ENCODE data around the gene RASAL2. TPM values are rescaled to one million over a fixed set of nuclear protein-coding genes. Genes with fewer than 3 reads are reported as not detected.

RASAL2 gene
- total and polyA plus RNA-seq, 2 experiments from 2014 or later: 16.0 to 42.2 TPM

DNA sequence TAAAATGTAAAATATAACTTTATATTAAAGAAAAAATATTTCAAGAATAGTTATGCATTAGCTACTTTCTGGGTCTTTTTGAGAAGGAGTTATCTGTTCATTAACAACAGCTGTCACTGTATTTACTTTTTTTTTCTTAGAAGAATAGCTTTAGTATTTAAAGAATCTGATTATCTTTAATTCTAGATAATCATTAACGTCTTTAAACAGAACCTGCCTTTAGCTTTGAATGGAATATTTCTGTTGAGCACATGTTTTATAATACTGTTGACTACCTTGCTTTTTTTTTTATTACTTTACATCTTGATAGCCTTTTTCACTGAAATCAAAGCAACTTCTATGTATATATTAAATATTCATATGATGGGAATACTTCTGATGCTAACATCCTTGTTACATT lies 270.9 kb downstream of the RASAL2 start:
- H3K36me3 ChIP-seq (ENCODE audit: insufficient read depth): no peaks in the 10 kb centered on the region
- DNase-seq (ENCODE audit: low spot score) (no peak), ATAC-seq (no peak)
- no peak overlapping the region for H3K4me3 ChIP-seq
- no peaks in the 10 kb centered on the region for H3K27me3 ChIP-seq (ENCODE audit: insufficient read depth)
- H3K4me1 ChIP-seq (ENCODE audit: insufficient read depth): no peaks in the 10 kb centered on the region
- H4K20me1 ChIP-seq (replicated peaks; ENCODE audit: insufficient read depth): peaks cover 3% of the 10 kb centered on the region; the same call in 1 of the 2 replicates
- no peak overlapping the region for H3K27ac ChIP-seq (ENCODE audit: low read depth)
- Mint-ChIP-seq H3K4me3 (no peak overlapping the region), H3K36me3 (ENCODE audit: low read depth) (peaks cover 17% of the 10 kb centered on the region; the same call in 2 of the 3 replicates), H3K27ac (no peak overlapping the region), H3K27me3 (ENCODE audit: insufficient read depth, low read depth, poor library complexity) (no peaks in the 10 kb centered on the region), H3K9me3 (peaks cover 17% of the 10 kb centered on the region; the same call in 2 of the 3 replicates), H3K4me1 (peaks cover 3% of the 10 kb centered on the region; the same call in 2 of the 3 replicates)
- H2AFZ ChIP-seq: no peak overlapping the region
- TF ChIP-seq ZNF114 (CRISPR knock-in tag; IDR thresholded peaks at IDR 0.05) (no peak), NANOG (IDR thresholded peaks at IDR 0.05; ENCODE audit: borderline replicate concordance) (no peak), JUNB (IDR thresholded peaks at IDR 0.05; ENCODE audit: unreplicated experiment) (no peak), POLR2AphosphoS5 (IDR thresholded peaks at IDR 0.05; ENCODE audit: low read depth) (no peak), ZNF331 (CRISPR knock-in tag; IDR thresholded peaks at IDR 0.05; ENCODE audit: low read depth) (no peak), EZH2phosphoT487 (IDR thresholded peaks at IDR 0.05; ENCODE audit: unreplicated experiment) (no peak)
- TF ChIP-seq, protein P1, sequence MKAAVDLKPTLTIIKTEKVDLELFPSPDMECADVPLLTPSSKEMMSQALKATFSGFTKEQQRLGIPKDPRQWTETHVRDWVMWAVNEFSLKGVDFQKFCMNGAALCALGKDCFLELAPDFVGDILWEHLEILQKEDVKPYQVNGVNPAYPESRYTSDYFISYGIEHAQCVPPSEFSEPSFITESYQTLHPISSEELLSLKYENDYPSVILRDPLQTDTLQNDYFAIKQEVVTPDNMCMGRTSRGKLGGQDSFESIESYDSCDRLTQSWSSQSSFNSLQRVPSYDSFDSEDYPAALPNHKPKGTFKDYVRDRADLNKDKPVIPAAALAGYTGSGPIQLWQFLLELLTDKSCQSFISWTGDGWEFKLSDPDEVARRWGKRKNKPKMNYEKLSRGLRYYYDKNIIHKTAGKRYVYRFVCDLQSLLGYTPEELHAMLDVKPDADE (IDR thresholded peaks at IDR 0.05): no peak
- H3K79me2 ChIP-seq (replicated peaks; ENCODE audit: insufficient read depth): peaks cover 47% of the 10 kb centered on the region
- no peaks in the 10 kb centered on the region for H3K9me2 ChIP-seq (ENCODE audit: insufficient read depth)
- no peak overlapping the region for H3K4me2 ChIP-seq
- H3F3A ChIP-seq (replicated peaks; ENCODE audit: low read depth): no peaks in the 10 kb centered on the region

DNA sequence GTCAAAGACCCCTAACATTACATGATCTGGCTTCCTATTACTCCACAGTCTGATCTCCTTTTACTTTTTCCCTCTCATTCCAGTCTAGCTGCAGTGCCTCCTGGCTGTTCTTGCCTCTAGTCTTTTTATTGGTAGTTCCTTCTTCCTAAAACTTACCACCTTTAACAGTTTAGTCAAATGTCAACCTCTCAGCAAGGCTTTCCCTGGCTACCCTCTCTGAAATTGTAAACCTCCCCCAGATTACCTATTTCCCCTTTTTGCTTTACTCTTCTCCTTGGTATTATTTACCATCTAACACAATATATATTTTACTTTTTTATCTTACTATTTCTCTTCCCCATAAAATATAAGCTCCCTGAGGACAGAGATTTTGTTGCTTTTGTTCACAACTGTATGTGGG lies 273.2 kb downstream of the RASAL2 start:
- Histone ChIP-seq H3K4me3 (no peak overlapping the region), H3K4me1 (ENCODE audit: insufficient read depth) (peaks cover 23% of the 10 kb centered on the region), H3K36me3 (ENCODE audit: insufficient read depth) (no peaks in the 10 kb centered on the region), H3K27ac (ENCODE audit: low read depth) (no peak overlapping the region), H3K9me2 (ENCODE audit: insufficient read depth) (no peaks in the 10 kb centered on the region), H3K79me2 (replicated peaks; ENCODE audit: insufficient read depth) (peaks cover 29% of the 10 kb centered on the region), H2AFZ (no peak overlapping the region), H4K20me1 (replicated peaks; ENCODE audit: insufficient read depth) (peaks cover 3% of the 10 kb centered on the region; the same call in 1 of the 2 replicates), H3F3A (replicated peaks; ENCODE audit: low read depth) (no peaks in the 10 kb centered on the region), H3K4me2 (no peak overlapping the region), H3K27me3 (ENCODE audit: insufficient read depth) (no peaks in the 10 kb centered on the region)
- DNase-seq (ENCODE audit: low spot score): no peak
- TF ChIP-seq ZNF114 (CRISPR knock-in tag; IDR thresholded peaks at IDR 0.05) (no peak), NANOG (IDR thresholded peaks at IDR 0.05; ENCODE audit: borderline replicate concordance) (no peak), EZH2 (IDR thresholded peaks at IDR 0.05; ENCODE audit: low read depth, unreplicated experiment) (no peak), ZNF331 (CRISPR knock-in tag; IDR thresholded peaks at IDR 0.05; ENCODE audit: low read depth) (no peak), JUNB (IDR thresholded peaks at IDR 0.05; ENCODE audit: unreplicated experiment) (no peak), EZH2phosphoT487 (IDR thresholded peaks at IDR 0.05; ENCODE audit: unreplicated experiment) (no peak)
- TF ChIP-seq, protein P2, sequence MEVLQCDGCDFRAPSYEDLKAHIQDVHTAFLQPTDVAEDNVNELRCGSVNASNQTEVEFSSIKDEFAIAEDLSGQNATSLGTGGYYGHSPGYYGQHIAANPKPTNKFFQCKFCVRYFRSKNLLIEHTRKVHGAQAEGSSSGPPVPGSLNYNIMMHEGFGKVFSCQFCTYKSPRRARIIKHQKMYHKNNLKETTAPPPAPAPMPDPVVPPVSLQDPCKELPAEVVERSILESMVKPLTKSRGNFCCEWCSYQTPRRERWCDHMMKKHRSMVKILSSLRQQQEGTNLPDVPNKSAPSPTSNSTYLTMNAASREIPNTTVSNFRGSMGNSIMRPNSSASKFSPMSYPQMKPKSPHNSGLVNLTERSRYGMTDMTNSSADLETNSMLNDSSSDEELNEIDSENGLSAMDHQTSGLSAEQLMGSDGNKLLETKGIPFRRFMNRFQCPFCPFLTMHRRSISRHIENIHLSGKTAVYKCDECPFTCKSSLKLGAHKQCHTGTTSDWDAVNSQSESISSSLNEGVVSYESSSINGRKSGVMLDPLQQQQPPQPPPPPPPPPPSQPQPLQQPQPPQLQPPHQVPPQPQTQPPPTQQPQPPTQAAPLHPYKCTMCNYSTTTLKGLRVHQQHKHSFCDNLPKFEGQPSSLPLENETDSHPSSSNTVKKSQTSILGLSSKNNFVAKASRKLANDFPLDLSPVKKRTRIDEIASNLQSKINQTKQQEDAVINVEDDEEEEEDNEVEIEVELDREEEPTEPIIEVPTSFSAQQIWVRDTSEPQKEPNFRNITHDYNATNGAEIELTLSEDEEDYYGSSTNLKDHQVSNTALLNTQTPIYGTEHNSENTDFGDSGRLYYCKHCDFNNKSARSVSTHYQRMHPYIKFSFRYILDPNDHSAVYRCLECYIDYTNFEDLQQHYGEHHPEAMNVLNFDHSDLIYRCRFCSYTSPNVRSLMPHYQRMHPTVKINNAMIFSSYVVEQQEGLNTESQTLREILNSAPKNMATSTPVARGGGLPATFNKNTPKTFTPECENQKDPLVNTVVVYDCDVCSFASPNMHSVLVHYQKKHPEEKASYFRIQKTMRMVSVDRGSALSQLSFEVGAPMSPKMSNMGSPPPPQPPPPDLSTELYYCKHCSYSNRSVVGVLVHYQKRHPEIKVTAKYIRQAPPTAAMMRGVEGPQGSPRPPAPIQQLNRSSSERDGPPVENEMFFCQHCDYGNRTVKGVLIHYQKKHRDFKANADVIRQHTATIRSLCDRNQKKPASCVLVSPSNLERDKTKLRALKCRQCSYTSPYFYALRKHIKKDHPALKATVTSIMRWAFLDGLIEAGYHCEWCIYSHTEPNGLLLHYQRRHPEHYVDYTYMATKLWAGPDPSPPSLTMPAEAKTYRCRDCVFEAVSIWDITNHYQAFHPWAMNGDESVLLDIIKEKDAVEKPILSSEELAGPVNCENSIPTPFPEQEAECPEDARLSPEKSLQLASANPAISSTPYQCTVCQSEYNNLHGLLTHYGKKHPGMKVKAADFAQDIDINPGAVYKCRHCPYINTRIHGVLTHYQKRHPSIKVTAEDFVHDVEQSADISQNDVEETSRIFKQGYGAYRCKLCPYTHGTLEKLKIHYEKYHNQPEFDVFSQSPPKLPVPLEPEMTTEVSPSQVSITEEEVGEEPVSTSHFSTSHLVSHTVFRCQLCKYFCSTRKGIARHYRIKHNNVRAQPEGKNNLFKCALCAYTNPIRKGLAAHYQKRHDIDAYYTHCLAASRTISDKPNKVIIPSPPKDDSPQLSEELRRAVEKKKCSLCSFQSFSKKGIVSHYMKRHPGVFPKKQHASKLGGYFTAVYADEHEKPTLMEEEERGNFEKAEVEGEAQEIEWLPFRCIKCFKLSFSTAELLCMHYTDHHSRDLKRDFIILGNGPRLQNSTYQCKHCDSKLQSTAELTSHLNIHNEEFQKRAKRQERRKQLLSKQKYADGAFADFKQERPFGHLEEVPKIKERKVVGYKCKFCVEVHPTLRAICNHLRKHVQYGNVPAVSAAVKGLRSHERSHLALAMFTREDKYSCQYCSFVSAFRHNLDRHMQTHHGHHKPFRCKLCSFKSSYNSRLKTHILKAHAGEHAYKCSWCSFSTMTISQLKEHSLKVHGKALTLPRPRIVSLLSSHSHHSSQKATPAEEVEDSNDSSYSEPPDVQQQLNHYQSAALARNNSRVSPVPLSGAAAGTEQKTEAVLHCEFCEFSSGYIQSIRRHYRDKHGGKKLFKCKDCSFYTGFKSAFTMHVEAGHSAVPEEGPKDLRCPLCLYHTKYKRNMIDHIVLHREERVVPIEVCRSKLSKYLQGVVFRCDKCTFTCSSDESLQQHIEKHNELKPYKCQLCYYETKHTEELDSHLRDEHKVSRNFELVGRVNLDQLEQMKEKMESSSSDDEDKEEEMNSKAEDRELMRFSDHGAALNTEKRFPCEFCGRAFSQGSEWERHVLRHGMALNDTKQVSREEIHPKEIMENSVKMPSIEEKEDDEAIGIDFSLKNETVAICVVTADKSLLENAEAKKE (CRISPR knock-in tag; IDR thresholded peaks at IDR 0.05): no peak
- TF ChIP-seq, protein P3, sequence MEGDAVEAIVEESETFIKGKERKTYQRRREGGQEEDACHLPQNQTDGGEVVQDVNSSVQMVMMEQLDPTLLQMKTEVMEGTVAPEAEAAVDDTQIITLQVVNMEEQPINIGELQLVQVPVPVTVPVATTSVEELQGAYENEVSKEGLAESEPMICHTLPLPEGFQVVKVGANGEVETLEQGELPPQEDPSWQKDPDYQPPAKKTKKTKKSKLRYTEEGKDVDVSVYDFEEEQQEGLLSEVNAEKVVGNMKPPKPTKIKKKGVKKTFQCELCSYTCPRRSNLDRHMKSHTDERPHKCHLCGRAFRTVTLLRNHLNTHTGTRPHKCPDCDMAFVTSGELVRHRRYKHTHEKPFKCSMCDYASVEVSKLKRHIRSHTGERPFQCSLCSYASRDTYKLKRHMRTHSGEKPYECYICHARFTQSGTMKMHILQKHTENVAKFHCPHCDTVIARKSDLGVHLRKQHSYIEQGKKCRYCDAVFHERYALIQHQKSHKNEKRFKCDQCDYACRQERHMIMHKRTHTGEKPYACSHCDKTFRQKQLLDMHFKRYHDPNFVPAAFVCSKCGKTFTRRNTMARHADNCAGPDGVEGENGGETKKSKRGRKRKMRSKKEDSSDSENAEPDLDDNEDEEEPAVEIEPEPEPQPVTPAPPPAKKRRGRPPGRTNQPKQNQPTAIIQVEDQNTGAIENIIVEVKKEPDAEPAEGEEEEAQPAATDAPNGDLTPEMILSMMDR (conservative IDR thresholded peaks at IDR 0.05; ENCODE audit: low read depth in 2 of 2): no peak
- Mint-ChIP-seq H3K36me3 (ENCODE audit: low read depth) (no peaks in the 10 kb centered on the region; the same call in 2 of the 3 replicates), H3K27me3 (ENCODE audit: insufficient read depth, low read depth, poor library complexity) (no peaks in the 10 kb centered on the region), H3K4me3 (no peak overlapping the region), H3K27ac (no peak overlapping the region), H3K4me1 (peaks cover 9% of the 10 kb centered on the region; the same call in 2 of the 3 replicates), H3K9me3 (no peaks in the 10 kb centered on the region; the same call in 2 of the 3 replicates)
- no peak for ATAC-seq

Measured in GM23338 (cell line).